MCF 10A (cell line): ENCODE data around the gene GPA33. TPM values are rescaled to one million over a fixed set of nuclear protein-coding genes. Genes with fewer than 3 reads are reported as not detected.

Experiments
- BruUV-seq: library from RNA; stranded (reverse); fragments of 400-500 nt; replicated peaks from 2 replicates; lab custom pipeline; 2021; lab: Mats Ljungman, UMichigan
- CTCF ChIA-PET: fragments of 300-600 bp; sonication (Branson Sonifier 250); formaldehyde crosslinking; extraction: SDS; loops from one replicate; lab custom pipeline; 2021; ENCODE audit warnings: antibody characterized with exemption, inconsistent platforms; lab: Yijun Ruan, JAX
- POLR2A ChIA-PET: fragments of 300-600, 350-650 bp; sonication (Branson Sonifier 250); formaldehyde crosslinking; extraction: SDS; loops from one replicate; lab custom pipeline; 2020; ENCODE audit warnings: antibody characterized with exemption, inconsistent platforms; lab: Yijun Ruan, JAX
- DNase-seq: peaks from one replicate; pipeline ENCODE4 v3.0.0-alpha.2; 2018; ENCODE audit not compliant: unreplicated experiment
- H3K27ac Mint-ChIP-seq: one replicate; pipeline ENCODE4 v1.8.0; 2022; ENCODE audit warnings: mild to moderate bottlenecking, low read depth, mixed read lengths; ENCODE audit not compliant: unreplicated experiment
- H3K27me3 Mint-ChIP-seq: one replicate; pipeline ENCODE4 v1.8.0; 2022; ENCODE audit warnings: mixed read lengths; ENCODE audit not compliant: insufficient read depth, unreplicated experiment
- H3K36me3 Mint-ChIP-seq: one replicate; pipeline ENCODE4 v1.8.0; 2022; ENCODE audit warnings: mild to moderate bottlenecking, moderate library complexity, mixed read lengths; ENCODE audit not compliant: insufficient read depth, unreplicated experiment
- H3K4me1 Mint-ChIP-seq: one replicate; pipeline ENCODE4 v1.8.0; 2022; ENCODE audit warnings: mixed read lengths; ENCODE audit not compliant: insufficient read depth, unreplicated experiment
- H3K4me3 Mint-ChIP-seq: one replicate; pipeline ENCODE4 v1.8.0; 2022; ENCODE audit warnings: mild to moderate bottlenecking, moderate library complexity, mixed read lengths; ENCODE audit not compliant: unreplicated experiment
- H3K9me3 Mint-ChIP-seq: one replicate; pipeline ENCODE4 v1.8.0; 2022; ENCODE audit warnings: mixed read lengths; ENCODE audit not compliant: unreplicated experiment
- CTCF ChIP-seq: fragments of 200-600 bp; IDR thresholded peaks from one replicate; pipeline ENCODE4 v1.8.0; 2022; ENCODE audit warnings: antibody characterized with exemption, mild to moderate bottlenecking; ENCODE audit not compliant: unreplicated experiment
- intact Hi-C: fragments of 100-400 bp; cut with micrococcal nuclease; formaldehyde crosslinking; loops from 2 replicates; pipeline ENCODE4 v1.14.1; 2022
- total RNA-seq: library from RNA; stranded (reverse); gene quantifications from 2 replicates; pipeline ENCODE4 v1.2.3, GENCODE V29; 2022

GPA33 gene
- total RNA-seq, 1 experiment from 2014 or later: not detected

GRCh38 chr1:167057241-167057688, 32.9 kb downstream of the GPA33 start:
- Mint-ChIP-seq H3K4me1 (peaks cover 5% of the 10 kb centered on the region), H3K27me3 (no peaks in the 10 kb centered on the region), H3K9me3 (no peaks in the 10 kb centered on the region), H3K27ac (no peak overlapping the region), H3K36me3 (no peaks in the 10 kb centered on the region), H3K4me3 (no peak overlapping the region)
- POLR2A ChIA-PET: interaction anchor here (0.7 to 5.9 kb wide), 2 partner anchors 147 to 203 kb away, joined by 3 to 93 read pairs; no protein-coding TSS in a partner anchor
- no TSS peak for BruUV-seq
- peak; percentile 67 for DNase-seq
- intact Hi-C loops: loop anchor here (1.0 to 5.0 kb wide), 2 partner anchors 82 to 1130 kb away; partner anchors contain the start of gene ILDR2
- TF ChIP-seq CTCF: peak; percentile 32
- CTCF ChIA-PET: interaction anchor here (0.5 to 18.6 kb wide), 51 partner anchors 8 to 1311 kb away, joined by 3 to 1662 read pairs (median 4); partner anchors contain the start of genes ILDR2, POU2F1 and TADA1

DNA sequence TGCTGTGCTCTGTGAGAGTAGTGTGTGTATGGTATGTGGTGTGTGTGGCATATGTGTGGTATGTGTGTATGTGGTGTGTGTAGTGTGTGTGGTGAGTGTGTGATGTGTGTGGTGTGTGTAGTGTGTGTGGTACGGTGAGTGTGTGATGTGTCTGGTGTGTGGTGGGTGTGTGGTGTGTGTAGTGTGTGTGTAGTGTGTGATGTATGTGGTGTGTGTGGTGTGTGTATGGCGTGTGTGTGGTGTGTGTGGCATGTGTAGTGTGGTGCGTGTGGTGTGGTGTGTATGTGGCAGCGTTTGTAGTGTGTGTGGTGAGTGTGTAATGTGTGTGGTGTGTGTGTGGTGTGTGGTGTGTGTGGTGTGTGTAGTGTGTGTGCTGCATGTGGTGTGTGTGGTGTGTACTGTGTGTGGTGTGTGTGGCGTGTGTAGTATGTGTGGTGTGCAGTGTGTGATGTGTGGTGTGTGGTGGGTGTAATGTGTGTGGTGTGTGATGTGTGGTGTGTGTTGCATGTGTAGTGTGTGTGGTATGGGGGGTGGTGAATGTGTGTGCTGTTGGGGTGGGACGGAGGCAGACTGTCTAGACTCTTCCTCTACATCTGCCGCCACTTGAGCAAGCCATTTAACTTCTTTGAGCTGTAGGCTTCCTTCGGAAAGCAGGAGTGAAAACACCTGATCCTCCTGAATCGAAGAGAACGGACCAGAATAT, 33.5 kb downstream of the GPA33 start:
- no peak for TF ChIP-seq CTCF
- Mint-ChIP-seq H3K36me3 (no peaks in the 10 kb centered on the region), H3K4me3 (no peak overlapping the region), H3K4me1 (peaks cover 5% of the 10 kb centered on the region), H3K27me3 (no peaks in the 10 kb centered on the region), H3K9me3 (no peaks in the 10 kb centered on the region), H3K27ac (no peak overlapping the region)
- ChIA-PET POLR2A (interaction anchor here (5.9 kb wide), 1 partner anchor 146 kb away, joined by 93 read pairs; no protein-coding TSS in a partner anchor), CTCF (interaction anchor here (0.5 to 18.6 kb wide), 45 partner anchors 9 to 1310 kb away, joined by 3 to 1662 read pairs (median 4); partner anchors contain the start of genes ILDR2, POU2F1 and TADA1)
- intact Hi-C loops: loop anchor here (1.0 to 5.0 kb wide), 2 partner anchors 81 to 1129 kb away; partner anchors contain the start of gene ILDR2
- BruUV-seq: no TSS peak
- DNase-seq: no peak

DNA sequence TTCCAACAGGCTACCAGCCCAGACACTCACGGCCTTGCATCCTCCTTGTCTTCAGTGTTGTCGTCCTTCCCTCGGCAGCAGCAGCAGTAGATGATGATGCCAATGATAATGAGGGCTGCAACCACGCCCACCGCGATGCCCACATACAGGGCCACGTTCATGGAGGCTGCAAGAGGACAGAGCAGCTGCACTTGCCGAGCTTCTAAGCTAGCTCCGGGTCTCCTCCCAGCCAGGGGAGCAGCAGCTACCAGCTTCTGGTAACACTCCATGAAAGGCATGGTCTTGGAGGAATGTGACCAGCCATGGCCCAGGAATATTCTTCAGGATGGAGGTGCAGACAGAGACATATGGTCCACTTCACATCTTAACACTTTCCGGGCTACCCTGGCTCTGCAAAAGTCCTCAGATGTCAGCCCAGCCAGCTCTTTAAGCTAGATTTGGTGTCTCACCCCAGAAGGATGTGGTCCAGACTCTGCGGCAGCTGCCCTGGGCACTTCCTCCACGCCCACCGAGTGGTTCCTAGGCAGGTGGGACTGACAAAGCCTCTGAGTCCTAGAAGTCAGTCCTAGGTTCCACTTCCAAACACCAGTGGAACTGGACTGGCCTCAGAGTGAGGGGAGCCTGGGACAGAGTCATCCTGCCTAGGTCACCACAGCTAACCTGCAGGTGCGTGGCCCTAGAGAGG, 35.1 kb downstream of the GPA33 start:
- intact Hi-C loops: loop anchor here (5.0 kb wide), 1 partner anchor 1128 kb away; no protein-coding TSS in a partner anchor
- BruUV-seq: no TSS peak
- no peak for TF ChIP-seq CTCF
- Mint-ChIP-seq H3K27ac (no peak overlapping the region), H3K36me3 (no peaks in the 10 kb centered on the region), H3K9me3 (no peaks in the 10 kb centered on the region), H3K4me3 (no peak overlapping the region), H3K27me3 (no peaks in the 10 kb centered on the region), H3K4me1 (peaks cover 5% of the 10 kb centered on the region)
- DNase-seq: no peak
- ChIA-PET CTCF (interaction anchor here (0.9 to 18.6 kb wide), 8 partner anchors 8 to 180 kb away, joined by 3 to 1662 read pairs (median 6); no protein-coding TSS in a partner anchor), POLR2A (interaction anchor here (1.1 to 1.8 kb wide), 2 partner anchors 81 to 145 kb away, joined by 3 to 6 read pairs; no protein-coding TSS in a partner anchor)
